IPS-15b (cell line): ENCODE results near the gene XKR8.

ENCODE experiments used
- H3K27me3 ChIP-seq: one replicate; pipeline ENCODE4 v1.6.1; 2013; ENCODE audit warnings: low read length; ENCODE audit not compliant: control insufficient read depth, insufficient read depth
- H3K36me3 ChIP-seq: one replicate; pipeline ENCODE4 v1.6.1; 2013; ENCODE audit warnings: low read length; ENCODE audit not compliant: control insufficient read depth, insufficient read depth
- H3K4me1 ChIP-seq: one replicate; pipeline ENCODE4 v1.6.1; 2013; ENCODE audit warnings: mild to moderate bottlenecking, low read length; ENCODE audit not compliant: control insufficient read depth, insufficient read depth
- H3K4me3 ChIP-seq: one replicate; pipeline ENCODE4 v1.5.1; 2013; ENCODE audit warnings: low read depth, low read length
- H3K9ac ChIP-seq: one replicate; pipeline ENCODE4 v1.6.1; 2013; ENCODE audit warnings: low read depth, mild to moderate bottlenecking, low read length
- H3K9me3 ChIP-seq: one replicate; pipeline ENCODE4 v1.6.1; 2013; ENCODE audit warnings: mild to moderate bottlenecking, low read length; ENCODE audit not compliant: control insufficient read depth, insufficient read depth

The XKR8 gene

GRCh38 chr1:27958513-27958912 is 1.3 kb upstream of the XKR8 start:
- Histone ChIP-seq H3K27me3 (no peaks in the 10 kb centered on the region), H3K4me1 (peaks cover 11% of the 10 kb centered on the region), H3K4me3 (no peak overlapping the region), H3K9me3 (no peaks in the 10 kb centered on the region), H3K36me3 (peaks cover 6% of the 10 kb centered on the region), H3K9ac (no peak overlapping the region)

DNA sequence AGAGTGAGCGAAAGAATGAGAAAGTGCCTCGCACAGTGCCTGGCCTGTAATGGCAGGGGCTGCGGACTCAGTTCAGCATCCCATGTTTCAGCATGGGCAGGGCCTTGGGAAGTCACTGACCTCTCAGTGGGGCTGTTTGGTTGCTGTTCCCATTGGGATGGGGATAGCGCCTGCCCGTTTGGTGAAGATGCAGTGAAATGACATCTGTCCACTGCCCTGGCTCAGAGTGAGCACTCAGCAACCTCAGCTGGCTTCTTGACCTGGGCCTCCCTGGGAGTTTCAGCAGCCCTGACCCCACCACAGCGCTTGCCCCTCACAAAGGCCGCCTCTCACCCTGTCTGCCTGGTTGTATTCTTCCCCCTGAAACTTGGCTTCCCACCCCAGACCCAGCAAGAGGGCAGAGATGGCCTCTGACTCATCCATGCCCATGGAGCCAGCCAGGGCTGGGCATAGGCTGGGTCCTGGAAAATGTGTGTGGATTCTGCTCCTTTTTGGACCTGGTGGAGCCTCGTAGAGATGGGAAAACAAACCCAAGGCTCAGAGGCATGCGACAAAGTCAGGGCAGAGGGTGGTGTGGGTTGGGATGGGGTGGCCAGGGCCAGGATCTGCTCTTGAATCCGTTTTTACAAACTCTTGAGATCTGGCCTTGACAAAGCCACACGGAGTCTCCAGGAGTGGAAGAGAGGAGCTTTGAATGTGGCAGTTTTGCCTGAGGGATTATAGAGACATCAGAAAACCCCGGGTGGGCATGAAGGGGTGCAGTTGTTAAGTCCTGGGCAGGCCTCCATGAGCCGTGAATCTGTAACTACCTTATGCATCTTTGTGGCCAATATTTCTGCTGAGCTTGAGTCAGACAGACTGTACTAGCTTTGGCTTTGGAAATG is 1.2 kb downstream of the XKR8 start:
- Histone ChIP-seq H3K4me3 (peak overlapping the region; percentile 88), H3K4me1 (peaks cover 11% of the 10 kb centered on the region), H3K36me3 (peaks cover 4% of the 10 kb centered on the region), H3K9me3 (no peaks in the 10 kb centered on the region), H3K9ac (no peak overlapping the region), H3K27me3 (no peaks in the 10 kb centered on the region)

GRCh38 chr1:27961646-27962221 is 2.0 kb downstream of the XKR8 start:
- H3K4me3 ChIP-seq: no peak overlapping the region
- no peak overlapping the region for H3K9ac ChIP-seq
- H3K27me3 ChIP-seq: no peaks in the 10 kb centered on the region
- H3K36me3 ChIP-seq: peaks cover 7% of the 10 kb centered on the region
- H3K4me1 ChIP-seq: peaks cover 11% of the 10 kb centered on the region
- H3K9me3 ChIP-seq: no peaks in the 10 kb centered on the region

DNA sequence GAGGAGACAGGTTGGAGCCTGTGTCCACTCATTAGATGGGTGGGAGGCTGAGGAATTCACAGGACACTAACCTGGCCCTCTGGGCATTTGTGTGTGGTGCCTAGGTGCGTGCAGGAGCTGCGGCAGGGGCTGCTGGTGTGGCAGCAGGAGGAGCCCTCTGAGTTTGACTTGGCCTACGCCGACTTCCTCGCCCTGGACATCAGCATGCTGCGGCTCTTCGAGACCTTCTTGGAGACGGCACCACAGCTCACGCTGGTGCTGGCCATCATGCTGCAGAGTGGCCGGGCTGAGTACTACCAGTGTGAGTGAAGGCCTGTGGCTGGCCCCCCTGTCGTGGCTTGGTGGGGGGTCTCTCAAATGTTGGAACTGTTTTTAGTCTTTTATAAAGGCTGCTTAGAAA is 3.6 kb downstream of the XKR8 start:
- Histone ChIP-seq H3K27me3 (no peaks in the 10 kb centered on the region), H3K4me1 (peaks cover 11% of the 10 kb centered on the region), H3K9ac (no peak overlapping the region), H3K4me3 (no peak overlapping the region), H3K9me3 (no peaks in the 10 kb centered on the region), H3K36me3 (peaks cover 10% of the 10 kb centered on the region)

GRCh38 chr1:27966402-27967105 is 6.8 kb downstream of the XKR8 start:
- H3K9ac ChIP-seq: no peak overlapping the region
- peaks cover 8% of the 10 kb centered on the region for H3K36me3 ChIP-seq
- H3K27me3 ChIP-seq: no peaks in the 10 kb centered on the region
- no peak overlapping the region for H3K4me3 ChIP-seq
- H3K4me1 ChIP-seq: no peaks in the 10 kb centered on the region
- H3K9me3 ChIP-seq: no peaks in the 10 kb centered on the region

DNA sequence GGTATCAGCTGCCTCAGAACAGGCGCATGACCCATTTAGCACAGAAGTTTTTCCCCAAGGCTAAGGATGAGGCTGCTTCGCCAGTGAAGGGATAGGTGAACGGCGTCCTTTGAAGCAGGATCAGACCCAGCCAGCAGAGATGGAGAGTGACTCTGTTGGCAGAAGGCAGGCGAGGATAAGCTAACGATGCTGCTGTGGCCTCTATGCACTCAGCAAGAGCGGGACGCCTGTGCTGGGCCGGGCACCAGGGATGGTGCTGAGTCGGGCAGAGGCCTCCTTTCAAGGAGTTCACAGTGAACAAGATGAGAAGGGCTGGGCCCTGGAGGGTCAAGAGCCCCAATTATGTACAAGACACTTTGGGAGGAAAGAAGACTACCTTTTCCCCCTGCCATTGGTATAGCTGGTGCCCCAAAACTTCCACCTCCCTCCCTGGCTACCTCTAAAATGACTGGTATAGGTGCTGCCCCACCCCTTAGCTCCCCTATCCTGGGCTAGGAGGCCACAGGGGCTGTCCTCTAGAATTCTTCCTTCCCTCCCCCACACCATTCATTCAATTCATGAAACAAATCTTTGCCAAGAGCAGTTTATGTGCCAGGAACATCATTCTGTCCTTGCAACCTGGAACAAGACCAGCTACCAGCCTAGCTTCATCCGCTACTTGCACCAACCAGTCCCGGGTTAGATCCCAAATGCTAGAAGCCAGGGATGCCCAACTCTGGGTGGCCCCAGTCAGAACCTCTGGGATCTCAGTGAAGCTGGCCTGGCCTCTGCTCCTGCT is 7.5 kb downstream of the XKR8 start:
- H3K27me3 ChIP-seq: no peaks in the 10 kb centered on the region
- no peak overlapping the region for H3K4me3 ChIP-seq
- H3K36me3 ChIP-seq: peaks cover 8% of the 10 kb centered on the region
- H3K9me3 ChIP-seq: no peaks in the 10 kb centered on the region
- H3K9ac ChIP-seq: no peak overlapping the region
- no peaks in the 10 kb centered on the region for H3K4me1 ChIP-seq

DNA sequence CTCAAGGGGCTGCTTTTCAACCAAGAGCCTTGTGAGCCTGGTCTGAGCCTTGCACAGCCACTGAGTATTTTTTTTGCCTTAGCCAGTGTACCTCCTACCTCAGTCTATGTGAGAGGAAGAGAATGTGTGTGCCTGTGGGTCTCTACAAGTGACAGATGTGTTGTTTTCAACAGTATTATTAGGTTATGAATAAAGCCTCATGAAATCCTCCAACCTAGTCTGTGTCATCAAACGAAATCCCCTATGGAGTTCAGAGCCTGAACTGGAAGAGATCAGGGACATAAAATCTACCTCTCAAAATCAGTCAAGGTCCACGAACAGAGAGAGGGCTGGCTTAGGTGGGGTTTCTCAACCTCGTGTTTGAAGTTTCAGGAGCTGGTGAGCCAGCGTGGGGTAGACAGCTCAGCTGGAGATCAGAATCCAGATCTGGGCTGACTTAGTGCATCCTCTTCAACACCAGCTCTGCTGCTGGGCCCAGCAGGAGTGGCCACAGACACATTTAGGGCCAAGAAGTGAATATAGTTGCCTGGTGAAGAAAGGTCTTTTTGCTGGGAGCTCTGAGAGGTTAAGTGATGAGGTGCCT is 8.2 kb downstream of the XKR8 start:
- Histone ChIP-seq H3K9ac (no peak overlapping the region), H3K4me3 (no peak overlapping the region), H3K36me3 (peaks cover 8% of the 10 kb centered on the region), H3K4me1 (no peaks in the 10 kb centered on the region), H3K9me3 (no peaks in the 10 kb centered on the region), H3K27me3 (no peaks in the 10 kb centered on the region)

GRCh38 chr1:27968692-27969091 is 8.9 kb downstream of the XKR8 start:
- H3K27me3 ChIP-seq: no peaks in the 10 kb centered on the region
- no peaks in the 10 kb centered on the region for H3K9me3 ChIP-seq
- no peak overlapping the region for H3K4me3 ChIP-seq
- peaks cover 8% of the 10 kb centered on the region for H3K36me3 ChIP-seq
- H3K9ac ChIP-seq: no peak overlapping the region
- H3K4me1 ChIP-seq: no peaks in the 10 kb centered on the region

- no peak overlapping the region for H3K4me3 ChIP-seq
- no peaks in the 10 kb centered on the region for H3K4me1 ChIP-seq
- H3K9me3 ChIP-seq: no peaks in the 10 kb centered on the region
- no peak overlapping the region for H3K9ac ChIP-seq
- H3K36me3 ChIP-seq: peaks cover 8% of the 10 kb centered on the region
- no peaks in the 10 kb centered on the region for H3K27me3 ChIP-seq
These were observed 10.6 kb downstream of the XKR8 start for GRCh38 chr1:27970401-27970800.

- Histone ChIP-seq H3K9me3 (no peaks in the 10 kb centered on the region), H3K9ac (no peak overlapping the region), H3K27me3 (no peaks in the 10 kb centered on the region), H3K4me1 (no peaks in the 10 kb centered on the region), H3K4me3 (no peak overlapping the region), H3K36me3 (peaks cover 5% of the 10 kb centered on the region)
These were observed 11.9 kb downstream of the XKR8 start for GRCh38 chr1:27971674-27972073.

DNA sequence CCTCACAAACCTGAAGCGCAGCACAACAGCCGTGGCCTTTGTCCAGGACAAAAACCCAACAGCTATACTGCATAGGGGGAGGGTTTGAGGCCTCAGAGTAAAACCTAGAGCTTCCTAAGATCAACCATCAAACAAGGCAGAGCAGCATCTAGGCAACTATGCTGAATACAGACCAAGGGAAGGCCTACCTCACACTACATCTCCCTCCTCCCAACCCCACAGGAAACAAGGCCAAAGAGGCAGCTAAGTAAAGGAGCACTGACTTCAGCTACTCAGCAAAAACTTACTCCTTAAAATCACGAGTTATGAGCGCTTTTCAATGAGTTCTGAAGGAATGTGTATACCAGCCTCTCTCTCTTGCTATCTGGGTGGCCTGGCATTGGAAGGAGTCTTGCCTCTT is 12.4 kb downstream of the XKR8 start:
- Histone ChIP-seq H3K36me3 (peaks cover 4% of the 10 kb centered on the region), H3K4me3 (no peak overlapping the region), H3K4me1 (no peaks in the 10 kb centered on the region), H3K9me3 (no peaks in the 10 kb centered on the region), H3K9ac (no peak overlapping the region), H3K27me3 (no peaks in the 10 kb centered on the region)
